ENCODE measurements around the gene RNASE1.
"Not testable (repeated sequence)": the region's sequence is repeated elsewhere in the genome, so short reads cannot be mapped to it uniquely, and the experiment has no call there.

The RNASE1 gene

DNA sequence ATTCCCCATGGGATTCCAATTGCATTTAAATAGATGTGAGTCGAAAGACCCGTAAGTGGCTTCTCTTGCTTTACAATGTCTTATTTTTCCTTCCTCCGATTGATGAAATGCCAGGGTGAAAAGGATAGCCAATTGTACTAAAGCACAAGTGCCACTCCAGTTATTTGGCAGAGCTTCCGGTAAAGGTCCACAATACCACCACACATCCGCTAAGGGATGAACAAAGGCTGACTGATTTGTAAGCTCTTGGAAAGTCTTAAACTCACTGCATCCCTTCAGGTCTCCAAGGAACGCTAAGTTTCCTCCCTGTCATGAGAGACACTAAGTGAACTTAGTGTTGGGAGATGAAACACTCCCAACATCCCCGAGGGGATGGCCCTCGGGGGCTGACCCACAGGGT lies 21.2 kb upstream of the RNASE1 start:
- Histone ChIP-seq H3K4me3 (replicated peaks; ENCODE audit: low read depth, low read length) (no peak overlapping the region), H3K36me3 (ENCODE audit: control insufficient read depth, insufficient read depth, low read length) (no peaks in the 10 kb centered on the region), H3K27me3 (replicated peaks; ENCODE audit: control insufficient read depth, insufficient read depth, low read length) (no peaks in the 10 kb centered on the region)
- no peak for TF ChIP-seq CTCF (IDR thresholded peaks at IDR 0.05; ENCODE audit: insufficient read depth, low read length, poor library complexity, severe bottlenecking)
- no peak for DNase-seq (ENCODE audit: extremely low read depth, insufficient read length)

- DNase-seq (ENCODE audit: extremely low read depth, insufficient read length); H3K36me3 ChIP-seq (ENCODE audit: control insufficient read depth, insufficient read depth, low read length); H3K27me3 ChIP-seq (replicated peaks; ENCODE audit: control insufficient read depth, insufficient read depth, low read length); H3K4me3 ChIP-seq (replicated peaks; ENCODE audit: low read depth, low read length): not testable (repeated sequence)
Observed at GRCh38 chr14:20821521-20822108, 19.0 kb upstream of the RNASE1 start.

DNA sequence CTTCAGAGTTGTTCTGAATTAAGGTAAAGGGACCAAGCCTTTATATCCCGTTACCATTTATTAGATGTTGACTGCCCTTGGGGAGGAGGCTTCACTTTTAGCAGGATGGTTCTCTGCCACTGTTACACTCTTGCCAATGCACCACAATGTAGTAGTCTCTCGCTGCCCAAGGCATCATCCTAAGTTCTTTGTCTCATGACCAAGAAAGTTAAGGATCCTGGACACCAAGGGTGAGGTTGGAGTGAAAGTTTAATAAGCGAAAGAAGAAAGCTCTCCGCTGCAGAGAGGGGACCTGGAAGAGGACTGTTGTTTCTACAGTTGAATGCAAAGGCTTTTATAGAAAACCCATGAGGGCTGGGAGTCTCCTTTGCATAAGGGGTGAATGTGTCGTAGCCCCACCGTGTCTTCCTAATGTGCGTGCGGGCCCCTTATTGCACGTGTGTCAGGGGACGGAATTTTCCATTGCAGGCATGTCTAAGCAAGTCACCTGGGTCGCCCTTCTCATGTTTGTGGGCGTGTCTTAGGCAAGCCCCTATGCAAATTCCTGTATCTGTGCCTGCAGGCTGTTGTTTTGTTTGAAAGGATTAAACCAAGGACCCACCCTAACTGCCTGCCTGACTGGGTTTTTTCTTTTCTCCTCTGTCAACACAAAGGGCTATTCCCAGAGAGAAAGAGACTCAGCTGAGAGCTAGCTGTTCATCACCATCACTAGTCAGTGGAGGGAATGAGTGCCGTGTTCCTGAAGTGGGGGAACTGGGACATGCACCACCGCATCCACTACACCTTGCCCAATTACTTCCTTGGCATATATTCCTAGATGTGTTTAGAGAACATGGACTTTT lies 17.6 kb upstream of the RNASE1 start:
- Histone ChIP-seq H3K27me3 (replicated peaks; ENCODE audit: control insufficient read depth, insufficient read depth, low read length) (no peaks in the 10 kb centered on the region), H3K4me3 (replicated peaks; ENCODE audit: low read depth, low read length) (no peak overlapping the region), H3K36me3 (ENCODE audit: control insufficient read depth, insufficient read depth, low read length) (no peaks in the 10 kb centered on the region)
- no peak for DNase-seq (ENCODE audit: extremely low read depth, insufficient read length)
- no peak for TF ChIP-seq CTCF (IDR thresholded peaks at IDR 0.05; ENCODE audit: insufficient read depth, low read length, poor library complexity, severe bottlenecking)

- no peaks in the 10 kb centered on the region for H3K36me3 ChIP-seq (ENCODE audit: control insufficient read depth, insufficient read depth, low read length)
- no peaks in the 10 kb centered on the region for H3K27me3 ChIP-seq (replicated peaks; ENCODE audit: control insufficient read depth, insufficient read depth, low read length)
- DNase-seq (ENCODE audit: extremely low read depth, insufficient read length) = no peak
- TF ChIP-seq CTCF (IDR thresholded peaks at IDR 0.05; ENCODE audit: insufficient read depth, low read length, poor library complexity, severe bottlenecking) = no peak
- H3K4me3 ChIP-seq (replicated peaks; ENCODE audit: low read depth, low read length) = no peak overlapping the region
Observed at GRCh38 chr14:20818861-20819260, 16.2 kb upstream of the RNASE1 start.

- H3K27me3 ChIP-seq (replicated peaks; ENCODE audit: control insufficient read depth, insufficient read depth, low read length); H3K36me3 ChIP-seq (ENCODE audit: control insufficient read depth, insufficient read depth, low read length); H3K4me3 ChIP-seq (replicated peaks; ENCODE audit: low read depth, low read length); DNase-seq (ENCODE audit: extremely low read depth, insufficient read length): not testable (repeated sequence)
Observed at GRCh38 chr14:20815946-20816345, 13.3 kb upstream of the RNASE1 start.

DNA sequence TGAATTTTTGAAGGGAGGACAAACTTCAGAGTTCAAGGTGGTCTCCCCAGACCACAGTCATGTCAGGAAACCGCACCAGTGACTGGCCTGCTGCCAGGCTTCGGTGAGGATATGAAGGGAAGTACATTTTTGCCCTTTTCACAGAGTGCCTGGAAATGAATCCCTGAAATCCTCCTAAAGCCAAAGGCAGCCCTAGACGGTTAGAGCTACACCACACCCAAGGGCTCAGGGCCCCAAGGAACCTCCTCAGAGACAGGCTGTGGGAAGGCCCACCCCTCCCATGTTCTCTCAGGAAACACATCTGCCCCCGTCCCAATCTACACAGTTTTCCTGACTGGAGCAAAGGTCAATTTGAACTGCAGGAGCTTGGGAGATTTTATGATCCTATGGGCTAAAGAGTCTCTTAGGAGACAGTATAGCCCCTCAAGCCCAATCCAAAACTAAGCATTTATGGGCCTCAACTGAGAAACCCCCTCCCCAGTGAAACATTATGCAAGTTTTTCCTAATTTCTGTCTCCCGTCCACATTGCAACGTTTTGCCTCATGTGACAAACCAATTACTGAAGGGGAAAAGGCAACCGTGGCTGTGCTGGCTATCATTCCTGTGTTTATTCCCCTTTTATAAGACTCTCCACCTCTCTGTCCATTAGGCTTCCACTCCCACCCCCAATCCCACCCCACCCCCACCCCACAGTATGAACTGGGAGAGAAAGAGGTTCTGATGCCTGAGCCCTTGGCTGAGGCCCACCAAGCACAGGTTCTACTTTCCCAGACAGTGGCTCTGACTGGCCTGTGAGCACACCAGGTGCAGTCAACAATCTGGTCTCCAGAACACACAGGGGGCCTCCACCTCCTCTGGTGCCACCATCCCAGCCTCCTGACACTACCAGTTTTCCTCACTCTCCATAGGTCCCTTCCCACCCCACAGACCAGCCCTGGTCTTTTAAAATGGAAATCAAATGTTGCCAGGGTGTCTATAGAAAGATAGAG lies 9.6 kb upstream of the RNASE1 start:
- Histone ChIP-seq H3K36me3 (ENCODE audit: control insufficient read depth, insufficient read depth, low read length) (no peaks in the 10 kb centered on the region), H3K4me3 (replicated peaks; ENCODE audit: low read depth, low read length) (no peak overlapping the region), H3K27me3 (replicated peaks; ENCODE audit: control insufficient read depth, insufficient read depth, low read length) (no peaks in the 10 kb centered on the region)
- no peak for DNase-seq (ENCODE audit: extremely low read depth, insufficient read length)
- no peak for TF ChIP-seq CTCF (IDR thresholded peaks at IDR 0.05; ENCODE audit: insufficient read depth, low read length, poor library complexity, severe bottlenecking)
